ENCODE results near the gene MBNL2. TPM values are rescaled to one million over a fixed set of nuclear protein-coding genes. Genes with fewer than 3 reads are reported as not detected.

MBNL2 gene
- total and polyA plus RNA-seq, 7 donors = 11.8 to 110 (median 84.7) TPM

GRCh38 chr13:97307118-97307881, 85.2 kb downstream of the MBNL2 start:
- Histone ChIP-seq H3K4me1 (peaks cover 0 to 87% (median 57%) of the 10 kb centered on the region in 4 donors), H3K27ac (peak overlapping the region; percentile 27 to 75 (median 60)), H3K9me3 (no peaks in the 10 kb centered on the region), H3K27me3 (no peaks in the 10 kb centered on the region), H3K4me3 (no peak overlapping the region), H3K36me3 (no peaks in the 10 kb centered on the region)
- TF ChIP-seq EP300 (IDR thresholded peaks at IDR 0.05) = no peak
- TF ChIP-seq, protein P1, sequence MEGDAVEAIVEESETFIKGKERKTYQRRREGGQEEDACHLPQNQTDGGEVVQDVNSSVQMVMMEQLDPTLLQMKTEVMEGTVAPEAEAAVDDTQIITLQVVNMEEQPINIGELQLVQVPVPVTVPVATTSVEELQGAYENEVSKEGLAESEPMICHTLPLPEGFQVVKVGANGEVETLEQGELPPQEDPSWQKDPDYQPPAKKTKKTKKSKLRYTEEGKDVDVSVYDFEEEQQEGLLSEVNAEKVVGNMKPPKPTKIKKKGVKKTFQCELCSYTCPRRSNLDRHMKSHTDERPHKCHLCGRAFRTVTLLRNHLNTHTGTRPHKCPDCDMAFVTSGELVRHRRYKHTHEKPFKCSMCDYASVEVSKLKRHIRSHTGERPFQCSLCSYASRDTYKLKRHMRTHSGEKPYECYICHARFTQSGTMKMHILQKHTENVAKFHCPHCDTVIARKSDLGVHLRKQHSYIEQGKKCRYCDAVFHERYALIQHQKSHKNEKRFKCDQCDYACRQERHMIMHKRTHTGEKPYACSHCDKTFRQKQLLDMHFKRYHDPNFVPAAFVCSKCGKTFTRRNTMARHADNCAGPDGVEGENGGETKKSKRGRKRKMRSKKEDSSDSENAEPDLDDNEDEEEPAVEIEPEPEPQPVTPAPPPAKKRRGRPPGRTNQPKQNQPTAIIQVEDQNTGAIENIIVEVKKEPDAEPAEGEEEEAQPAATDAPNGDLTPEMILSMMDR (IDR thresholded peaks at IDR 0.05) = no peak
- no peak for TF ChIP-seq POLR2A (IDR thresholded peaks at IDR 0.05)
- TF ChIP-seq POLR2AphosphoS5 (IDR thresholded peaks at IDR 0.05) = no peak
- WGBS, 2 donors = 81 to 90% methylated on average over 7 of the region's 7 CpGs
- intact Hi-C loops (cut with DNase I) = no loop called here
- DNase-seq = no peak

- H3K4me3 ChIP-seq = no peak overlapping the region
- intact Hi-C loops (cut with DNase I) = no loop called here
- no peak for DNase-seq
Observed at GRCh38 chr13:97307882-97308624, 85.9 kb downstream of the MBNL2 start.

GRCh38 chr13:97308735-97309429, 86.7 kb downstream of the MBNL2 start:
- TF ChIP-seq, protein P1 (IDR thresholded peaks at IDR 0.05) = no peak
- TF ChIP-seq POLR2AphosphoS5 (IDR thresholded peaks at IDR 0.05) (no peak), POLR2A (IDR thresholded peaks at IDR 0.05) (no peak), EP300 (IDR thresholded peaks at IDR 0.05) (no peak)
- Histone ChIP-seq H3K9me3 (no peaks in the 10 kb centered on the region), H3K27ac (peak overlapping the region; percentile 7 to 75 (median 48)), H3K4me1 (peaks cover 0 to 84% (median 55%) of the 10 kb centered on the region in 4 donors), H3K27me3 (no peaks in the 10 kb centered on the region), H3K4me3 (no peak overlapping the region), H3K36me3 (no peaks in the 10 kb centered on the region)
- 82 to 84% methylated on average over 5 of the region's 5 CpGs for WGBS, 2 donors
- intact Hi-C loops (cut with DNase I) = no loop called here
- no peak for DNase-seq

More at GRCh38 chr13:97307882-97308624, 85.9 kb downstream of the MBNL2 start:
- Histone ChIP-seq H3K9me3 (no peaks in the 10 kb centered on the region), H3K36me3 (no peaks in the 10 kb centered on the region), H3K27me3 (no peaks in the 10 kb centered on the region), H3K27ac (peak overlapping the region; percentile 27 to 75 (median 60)), H3K4me1 (peaks cover 0 to 86% (median 54%) of the 10 kb centered on the region in 4 donors)
- WGBS, 2 donors = 76 to 85% methylated on average over 3 of the region's 3 CpGs
- TF ChIP-seq POLR2AphosphoS5 (IDR thresholded peaks at IDR 0.05) = peak in 1 of 4 donors; percentile 22
- TF ChIP-seq, protein P1 (IDR thresholded peaks at IDR 0.05) = no peak

GRCh38 chr13:97310809-97311436, 88.8 kb downstream of the MBNL2 start:
- TF ChIP-seq, protein P1 (IDR thresholded peaks at IDR 0.05) = no peak
- TF ChIP-seq POLR2AphosphoS5 (IDR thresholded peaks at IDR 0.05) (no peak), EP300 (IDR thresholded peaks at IDR 0.05) (no peak), POLR2A (IDR thresholded peaks at IDR 0.05) (no peak)
- no peak overlapping the region for H3K4me3 ChIP-seq
- H3K27ac ChIP-seq = peak overlapping the region in 1 of 4 donors; percentile 7
- peaks cover 0 to 76% (median 59%) of the 10 kb centered on the region in 4 donors for H3K4me1 ChIP-seq
- no peak for DNase-seq
- intact Hi-C loops (cut with DNase I) = no loop called here
- 37 to 82% methylated on average over 6 of the region's 6 CpGs for WGBS, 2 donors
- no peaks in the 10 kb centered on the region for H3K9me3 ChIP-seq
- H3K36me3 ChIP-seq = no peaks in the 10 kb centered on the region
- no peaks in the 10 kb centered on the region for H3K27me3 ChIP-seq
